Ishikawa (cell line): ENCODE results near the gene CDC5L.

Experiments
- CEBPB ChIP-seq: IDR thresholded peaks from 2 replicates; pipeline ENCODE4 v1.6.1; 2012
- CREB1 ChIP-seq: IDR thresholded peaks from 2 replicates; pipeline ENCODE4 v1.6.1; 2012; ENCODE audit warnings: low read depth
- EP300 ChIP-seq: IDR thresholded peaks from 2 replicates; pipeline ENCODE4 v1.6.1; 2012; ENCODE audit warnings: borderline replicate concordance
- FOXM1 ChIP-seq: IDR thresholded peaks from 2 replicates; pipeline ENCODE4 v1.6.1; 2012; ENCODE audit warnings: low read depth, borderline replicate concordance
- NFIC ChIP-seq: IDR thresholded peaks from 2 replicates; pipeline ENCODE4 v1.6.1; 2012
- RAD21 ChIP-seq: IDR thresholded peaks from 2 replicates; pipeline ENCODE4 v1.6.1; 2012; ENCODE audit warnings: low read depth
- REST ChIP-seq: IDR thresholded peaks from 2 replicates; pipeline ENCODE4 v1.6.1; 2012; ENCODE audit warnings: low read depth, mild to moderate bottlenecking
- TCF12 ChIP-seq: IDR thresholded peaks from 2 replicates; pipeline ENCODE4 v1.6.1; 2012; ENCODE audit warnings: low read depth
- YY1 ChIP-seq: IDR thresholded peaks from 2 replicates; pipeline ENCODE4 v1.6.1; 2012; ENCODE audit warnings: low read depth
- ZBTB7A ChIP-seq: IDR thresholded peaks from 2 replicates; pipeline ENCODE4 v1.6.1; 2012; ENCODE audit warnings: low read depth
- TF ChIP-seq, protein P1 (sequence below): IDR thresholded peaks from 2 replicates; pipeline ENCODE4 v1.6.1; 2012
- TF ChIP-seq, protein P2 (sequence below): IDR thresholded peaks from 2 replicates; pipeline ENCODE4 v1.6.1; 2012

CDC5L gene

DNA sequence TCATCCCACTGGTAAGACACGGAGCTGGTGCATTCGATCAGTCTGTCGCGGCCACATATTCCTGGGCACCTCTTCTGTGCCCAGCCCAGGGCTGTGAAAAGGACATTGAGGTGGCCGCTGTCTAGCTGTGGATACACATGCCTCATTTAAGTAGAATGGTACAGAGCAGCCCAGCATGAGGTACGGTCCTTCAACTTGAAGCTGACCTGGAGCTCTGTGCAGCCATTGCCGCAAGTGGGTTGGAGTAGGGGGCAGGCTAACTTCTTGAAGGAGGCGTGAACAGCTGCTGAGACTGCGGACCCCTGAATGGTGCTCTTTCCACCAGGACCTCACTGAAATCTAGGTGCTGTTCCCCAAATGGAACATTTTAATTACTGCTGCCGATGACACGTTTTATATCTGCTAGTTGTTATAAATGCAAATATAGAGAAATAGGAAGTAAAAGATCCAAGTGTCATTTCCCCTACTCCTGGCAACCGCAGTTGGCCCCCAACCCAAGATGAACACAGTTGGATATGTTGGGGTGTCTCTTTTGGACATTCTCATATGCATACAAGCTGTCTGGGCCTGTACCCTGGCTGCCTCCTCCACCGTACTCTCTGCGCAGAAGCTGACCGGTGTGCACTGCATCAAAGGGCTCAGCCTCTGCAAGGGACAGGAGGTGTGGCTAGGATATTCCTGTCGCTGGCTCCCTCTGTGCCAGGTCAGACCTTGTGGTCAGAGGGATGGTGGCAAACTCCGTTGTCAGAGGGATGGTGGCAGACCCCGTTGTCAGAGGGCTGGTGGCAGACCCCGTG is 86.1 kb downstream of the CDC5L start:
- TF ChIP-seq YY1 (no peak), EP300 (no peak), CEBPB (no peak)

GRCh38 chr6:44474190-44474631 is 86.7 kb downstream of the CDC5L start:
- TF ChIP-seq NFIC (no peak), ZBTB7A (no peak), YY1 (no peak), REST (no peak), RAD21 (no peak), FOXM1 (no peak), CEBPB (no peak), CREB1 (no peak)
- TF ChIP-seq, protein P1, sequence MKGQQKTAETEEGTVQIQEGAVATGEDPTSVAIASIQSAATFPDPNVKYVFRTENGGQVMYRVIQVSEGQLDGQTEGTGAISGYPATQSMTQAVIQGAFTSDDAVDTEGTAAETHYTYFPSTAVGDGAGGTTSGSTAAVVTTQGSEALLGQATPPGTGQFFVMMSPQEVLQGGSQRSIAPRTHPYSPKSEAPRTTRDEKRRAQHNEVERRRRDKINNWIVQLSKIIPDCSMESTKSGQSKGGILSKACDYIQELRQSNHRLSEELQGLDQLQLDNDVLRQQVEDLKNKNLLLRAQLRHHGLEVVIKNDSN = no peak
- TF ChIP-seq, protein P2, sequence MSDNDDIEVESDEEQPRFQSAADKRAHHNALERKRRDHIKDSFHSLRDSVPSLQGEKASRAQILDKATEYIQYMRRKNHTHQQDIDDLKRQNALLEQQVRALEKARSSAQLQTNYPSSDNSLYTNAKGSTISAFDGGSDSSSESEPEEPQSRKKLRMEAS = no peak

GRCh38 chr6:44474643-44475042 is 87.1 kb downstream of the CDC5L start:
- TF ChIP-seq FOXM1 = no peak
- no peak for TF ChIP-seq CREB1
- TF ChIP-seq REST = no peak
- TF ChIP-seq, protein P1 = no peak

DNA sequence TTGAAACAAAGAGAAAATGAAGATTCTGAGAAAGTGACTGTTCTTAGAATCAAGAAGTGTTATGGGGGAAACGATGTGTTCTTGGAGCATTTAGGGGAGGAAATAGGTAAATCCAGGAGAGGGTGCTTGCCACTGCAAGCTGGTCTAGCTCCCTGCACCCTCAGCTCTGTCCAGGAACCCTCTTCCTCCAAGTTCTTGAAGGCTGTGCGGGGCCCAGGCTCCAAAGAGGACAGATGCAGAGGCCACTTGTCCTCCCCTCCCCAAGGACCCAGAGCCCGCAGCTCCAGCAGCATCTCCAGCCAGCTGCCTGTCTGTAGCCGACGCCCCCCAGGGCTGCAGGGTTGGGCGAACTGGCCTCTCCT is 87.9 kb downstream of the CDC5L start:
- no peak for TF ChIP-seq NFIC
- TF ChIP-seq YY1 = no peak

- TF ChIP-seq CREB1 (no peak), TCF12 (0 out of 2 replicates have a peak, but pooled peaks have one; percentile 21), EP300 (no peak), RAD21 (peak; percentile 97)
Measured at GRCh38 chr6:44475779-44476434, 88.4 kb downstream of the CDC5L start.

DNA sequence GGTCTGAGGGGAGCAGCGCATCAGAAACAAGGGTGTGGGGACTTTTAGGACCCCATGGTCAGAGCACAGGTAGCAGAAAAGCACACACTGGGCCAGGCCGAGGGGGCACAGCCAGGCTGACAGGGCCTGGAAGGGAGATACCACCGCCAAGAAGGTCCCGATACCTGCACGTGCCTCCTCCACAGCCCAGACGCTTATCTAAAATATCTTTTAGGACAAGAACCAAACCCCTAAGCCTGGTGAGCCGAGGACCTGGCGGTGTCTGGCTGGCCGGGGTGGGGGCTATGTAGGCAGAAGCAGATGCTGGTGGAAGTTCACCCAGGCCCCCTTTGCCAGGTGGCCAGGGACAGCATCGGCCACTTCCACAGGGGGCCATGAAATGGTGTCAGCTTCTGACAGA is 89.3 kb downstream of the CDC5L start:
- TF ChIP-seq REST = no peak
- TF ChIP-seq CREB1 = no peak
